Measurements from ENCODE around the gene SLC16A5.
"Not testable (repeated sequence)": the region's sequence is repeated elsewhere in the genome, so short reads cannot be mapped to it uniquely, and the experiment has no call there.

SLC16A5 gene

DNA sequence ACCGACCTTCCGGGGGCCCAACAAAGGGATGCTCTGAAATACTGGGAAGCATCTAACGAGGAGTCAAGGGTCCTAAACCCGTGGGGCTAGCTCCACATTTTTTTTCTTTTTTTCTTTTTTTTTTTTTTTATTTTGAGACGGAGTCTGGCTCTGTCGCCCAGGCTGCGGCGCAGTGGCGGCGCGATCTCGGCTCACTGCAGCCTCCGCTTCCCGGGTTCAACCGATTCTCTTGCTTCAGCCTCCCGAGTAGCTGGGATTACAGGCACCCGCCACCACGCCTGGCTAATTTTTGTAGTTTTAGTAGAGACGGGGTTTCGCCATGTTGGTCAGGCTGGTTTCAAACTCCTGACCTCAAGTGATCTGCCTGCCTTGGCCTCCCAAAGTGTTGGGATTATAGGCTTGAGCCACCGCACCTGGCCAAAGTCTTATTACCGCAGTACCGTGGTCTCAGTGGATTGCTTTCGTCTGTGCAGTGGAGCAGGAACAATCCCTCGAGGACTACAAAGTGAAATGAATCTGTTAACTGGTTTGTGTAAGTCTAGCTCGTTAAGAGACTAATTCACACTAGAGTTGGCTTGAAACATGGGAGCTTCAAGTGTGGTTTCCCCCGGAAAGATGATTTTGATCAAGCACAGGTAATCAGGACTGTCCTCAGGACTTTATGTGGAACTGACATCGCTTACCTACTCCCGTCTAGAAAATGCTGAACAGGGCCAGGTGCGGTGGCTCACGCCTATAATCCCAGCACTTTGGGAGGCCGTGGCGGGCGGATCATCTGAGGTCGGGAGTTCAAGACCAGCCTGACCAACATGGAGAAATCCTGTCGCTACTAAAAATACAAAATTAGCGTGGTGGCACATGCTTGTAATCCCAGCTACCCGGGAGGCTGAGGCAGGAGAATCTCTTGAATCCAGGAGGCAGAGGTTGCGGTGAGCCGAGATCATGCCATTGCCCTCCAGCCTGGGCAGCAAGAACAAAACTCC is 44.6 kb downstream of the SLC16A5 start:
- not testable (repeated sequence) for DNase-seq (ENCODE audit: low read depth, low spot score)

DNA sequence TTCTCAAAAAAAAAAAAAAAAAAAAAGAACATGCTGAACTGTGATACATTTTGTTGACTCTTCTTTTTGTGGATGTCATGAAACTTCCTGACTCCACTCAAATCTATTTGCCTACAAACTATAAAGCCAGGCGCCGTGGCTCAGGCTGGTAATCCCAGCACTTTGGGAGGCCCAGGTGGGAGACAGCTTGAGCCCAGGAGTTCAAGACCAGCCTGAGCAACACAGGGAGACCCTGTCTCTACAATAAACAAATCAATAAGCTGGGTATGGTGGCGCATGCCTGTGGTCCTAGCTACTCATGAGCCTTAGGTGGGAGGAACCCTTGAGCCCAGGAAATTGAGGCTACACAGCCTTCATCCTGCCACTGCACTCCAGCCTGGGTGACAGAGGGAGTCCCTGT is 45.2 kb downstream of the SLC16A5 start:
- DNase-seq (ENCODE audit: low read depth, low spot score) = no peak

GRCh38 chr17:75133607-75134347 is 46.0 kb downstream of the SLC16A5 start:
- DNase-seq (ENCODE audit: low read depth, low spot score) = not testable (repeated sequence)

GRCh38 chr17:75135452-75135851 is 47.7 kb downstream of the SLC16A5 start:
- DNase-seq (ENCODE audit: low read depth, low spot score) = no peak

DNA sequence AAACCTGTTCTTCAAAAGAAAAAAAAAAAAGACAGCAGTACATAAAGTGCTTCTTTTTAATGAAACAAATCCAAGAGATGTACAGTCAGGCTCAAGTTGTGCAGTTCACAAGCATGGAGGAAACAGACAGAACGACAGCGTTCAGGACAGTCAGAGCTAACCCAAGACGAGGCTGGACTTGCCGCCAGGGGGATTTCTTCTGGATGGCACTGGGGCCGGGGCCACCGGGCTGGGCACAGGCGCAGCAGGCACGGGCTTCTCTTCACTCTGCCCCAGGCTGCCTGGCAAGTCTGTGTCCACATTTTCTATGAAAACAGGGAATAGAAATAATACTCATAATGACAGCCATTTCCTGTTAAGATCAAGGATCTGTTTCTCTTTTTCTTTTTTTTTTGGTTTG is 48.2 kb downstream of the SLC16A5 start:
- DNase-seq (ENCODE audit: low read depth, low spot score) = no peak

DNA sequence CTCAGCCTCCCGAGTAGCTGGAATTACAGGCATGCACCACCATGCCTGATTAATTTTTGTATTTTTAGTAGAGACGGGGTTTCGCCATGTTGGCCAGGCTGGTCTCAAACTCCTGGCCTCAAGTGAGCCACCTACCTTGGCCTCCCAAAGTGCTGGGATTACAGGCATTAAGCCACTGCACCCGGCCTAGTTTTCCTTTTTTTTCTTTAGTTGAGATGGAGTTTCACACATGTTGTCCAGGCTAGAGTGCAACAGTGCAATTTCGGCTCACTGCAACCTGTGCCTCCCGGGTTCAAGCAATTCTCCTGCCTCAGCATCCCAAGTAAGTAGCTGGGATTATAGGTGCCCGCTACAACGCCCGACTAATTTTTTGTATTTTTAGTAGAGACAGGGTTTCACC is 50.0 kb downstream of the SLC16A5 start:
- DNase-seq (ENCODE audit: low read depth, low spot score) = not testable (repeated sequence)

GRCh38 chr17:75138519-75138918 is 50.8 kb downstream of the SLC16A5 start:
- no peak for DNase-seq (ENCODE audit: low read depth, low spot score)

DNA sequence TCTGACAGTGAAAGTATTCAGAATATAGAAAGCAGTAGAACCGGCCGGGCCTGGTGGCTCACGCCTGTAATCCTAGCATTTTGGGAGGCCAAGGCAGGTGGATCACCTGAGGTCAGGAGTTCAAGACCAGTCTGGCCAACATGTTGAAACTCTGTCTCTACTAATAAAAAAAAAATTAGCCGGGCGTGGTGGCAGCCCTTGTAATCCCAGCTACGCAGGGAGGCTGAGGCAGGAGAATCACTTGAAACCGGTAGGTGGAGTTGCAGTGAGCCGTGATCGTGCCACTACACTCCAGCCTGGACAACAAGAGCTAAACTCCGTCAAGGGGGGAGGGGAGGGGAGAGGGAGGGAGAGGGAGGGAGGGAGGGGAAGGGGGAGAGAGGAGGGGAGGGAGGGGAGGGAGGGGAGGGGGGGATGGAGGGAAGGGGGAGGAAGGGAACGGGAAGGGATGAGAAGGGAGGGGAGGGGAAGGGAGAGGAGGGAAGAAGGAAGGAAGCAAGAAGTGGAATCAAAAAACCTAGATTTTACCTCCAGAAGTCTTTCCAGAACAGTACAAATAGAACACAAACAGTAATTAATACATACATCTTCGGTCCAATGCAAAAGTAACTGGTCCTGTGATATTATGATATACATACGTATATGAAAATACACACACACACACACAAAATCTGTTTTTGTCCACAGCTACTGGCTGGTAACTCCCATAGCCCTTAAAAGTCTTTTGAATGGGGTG is 54.6 kb downstream of the SLC16A5 start:
- DNase-seq (ENCODE audit: low read depth, low spot score) = no peak

DNA sequence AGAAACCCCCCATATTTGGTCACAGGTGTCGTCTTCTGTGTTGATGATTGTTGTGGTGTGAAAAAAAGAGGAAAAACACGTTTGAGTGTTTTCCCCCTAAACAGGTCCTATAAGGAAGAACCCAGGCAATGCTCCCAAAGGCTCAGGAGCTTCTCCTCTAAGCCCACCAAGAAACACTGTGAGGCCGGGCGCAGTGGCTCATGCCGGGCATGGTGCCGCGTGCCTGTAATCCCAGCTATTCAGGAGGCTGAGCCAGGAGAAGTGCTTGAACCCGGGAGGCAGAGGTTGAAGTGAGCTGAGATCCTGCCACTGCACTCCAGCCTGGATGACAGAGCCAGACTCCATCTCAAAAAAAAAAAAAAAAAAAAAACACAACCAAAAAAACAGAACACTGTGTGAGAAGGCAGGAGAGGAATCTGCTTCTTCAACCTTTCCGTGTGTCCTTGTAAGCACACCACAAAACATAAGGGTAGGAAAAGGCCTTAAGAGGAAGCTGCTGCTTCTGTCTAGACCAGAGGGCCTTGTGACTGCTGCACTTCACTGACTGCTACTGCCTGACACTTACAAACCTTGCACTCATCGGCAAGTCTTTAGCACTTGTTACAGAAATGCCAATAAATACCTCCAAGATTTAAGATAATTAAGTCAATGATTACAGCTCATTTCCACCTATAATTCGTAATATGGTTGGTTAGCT is 57.2 kb downstream of the SLC16A5 start:
- no peak for DNase-seq (ENCODE audit: low read depth, low spot score)

GRCh38 chr17:75146592-75146991 is 58.8 kb downstream of the SLC16A5 start:
- no peak for DNase-seq (ENCODE audit: low read depth, low spot score)

- DNase-seq (ENCODE audit: low read depth, low spot score) = no peak
These were observed 60.3 kb downstream of the SLC16A5 start for GRCh38 chr17:75147878-75148546.

DNA sequence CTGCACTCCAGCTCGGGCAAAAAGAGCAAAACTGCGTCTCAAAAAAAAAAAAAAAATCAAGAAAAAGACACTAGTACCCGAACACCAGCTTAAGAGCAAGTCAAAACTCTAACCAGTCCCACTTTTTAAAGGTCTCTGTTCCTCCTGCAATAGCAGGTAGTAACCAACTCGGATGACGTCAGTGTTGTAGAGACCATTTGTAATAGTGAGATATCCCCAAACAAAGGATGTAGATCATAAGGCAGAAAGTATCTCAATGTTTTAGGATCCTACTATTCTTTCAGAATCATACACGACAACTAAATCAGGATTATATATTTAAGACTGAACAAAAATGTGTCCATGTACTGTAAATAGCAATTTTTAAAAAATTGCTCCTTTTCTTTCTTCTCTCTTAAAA is 64.2 kb downstream of the SLC16A5 start:
- no peak for DNase-seq (ENCODE audit: low read depth, low spot score)

GRCh38 chr17:75152523-75152921 is 64.8 kb downstream of the SLC16A5 start:
- no peak for DNase-seq (ENCODE audit: low read depth, low spot score)

- no peak for DNase-seq (ENCODE audit: low read depth, low spot score)
These were observed 65.4 kb downstream of the SLC16A5 start for GRCh38 chr17:75152922-75153779.

- no peak for DNase-seq (ENCODE audit: low read depth, low spot score)
These were observed 66.0 kb downstream of the SLC16A5 start for GRCh38 chr17:75153780-75154194.

GRCh38 chr17:75154195-75155106 is 66.7 kb downstream of the SLC16A5 start, which contains the start of gene JPT1:
Gene JPT1, minus strand, starts transcription at chr17:75154512. Its CDS starts 115 bp downstream, at chr17:75154397.
- peak; percentile 93 for DNase-seq (ENCODE audit: low read depth, low spot score)

DNA sequence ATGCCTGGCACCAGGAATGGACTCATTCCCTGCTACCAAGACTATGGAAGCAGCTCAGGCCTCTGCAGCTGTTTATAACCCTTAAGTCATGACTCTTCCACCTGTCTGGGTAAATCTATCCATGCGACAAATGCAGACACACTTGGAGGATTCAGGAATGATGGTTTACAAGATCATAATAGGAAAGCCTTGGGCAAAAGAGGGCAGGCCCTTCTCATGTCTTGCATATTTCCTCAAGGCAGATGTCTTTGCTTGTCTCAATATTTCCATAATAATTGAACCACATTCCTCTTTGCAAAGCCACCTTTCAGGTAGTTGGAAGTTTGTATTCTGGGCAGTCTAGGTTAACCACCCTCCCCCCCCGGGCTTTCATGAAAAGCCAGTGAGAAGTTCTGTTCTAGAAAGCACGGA is 67.4 kb downstream of the SLC16A5 start:
- peak; percentile 23 for DNase-seq (ENCODE audit: low read depth, low spot score)

All from iPS DF 19.7 (cell line).